Fibroblast of lung (primary cell): Measurements from ENCODE around the gene JMJD7.

Experiments used
- EZH2 ChIP-seq: IDR thresholded peaks from 2 replicates; pipeline ENCODE4 v1.5.1; 2012; ENCODE audit warnings: low read length, control low read depth, mild to moderate bottlenecking; ENCODE audit errors: missing control alignments
- TF ChIP-seq, protein P1 (sequence below), 2 donors: IDR thresholded peaks in 1 of 2; conservative IDR thresholded peaks in 1 of 2; 1 replicate in 1 of 2; 2 replicates in 1 of 2; pipeline ENCODE4 v1.5.1; 2011 to 2012; ENCODE audit warnings: low read length in 2 of 2, control low read depth in 1 of 2, inconsistent platforms in 1 of 2, low read depth in 1 of 2, mild to moderate bottlenecking in 1 of 2

DNA sequence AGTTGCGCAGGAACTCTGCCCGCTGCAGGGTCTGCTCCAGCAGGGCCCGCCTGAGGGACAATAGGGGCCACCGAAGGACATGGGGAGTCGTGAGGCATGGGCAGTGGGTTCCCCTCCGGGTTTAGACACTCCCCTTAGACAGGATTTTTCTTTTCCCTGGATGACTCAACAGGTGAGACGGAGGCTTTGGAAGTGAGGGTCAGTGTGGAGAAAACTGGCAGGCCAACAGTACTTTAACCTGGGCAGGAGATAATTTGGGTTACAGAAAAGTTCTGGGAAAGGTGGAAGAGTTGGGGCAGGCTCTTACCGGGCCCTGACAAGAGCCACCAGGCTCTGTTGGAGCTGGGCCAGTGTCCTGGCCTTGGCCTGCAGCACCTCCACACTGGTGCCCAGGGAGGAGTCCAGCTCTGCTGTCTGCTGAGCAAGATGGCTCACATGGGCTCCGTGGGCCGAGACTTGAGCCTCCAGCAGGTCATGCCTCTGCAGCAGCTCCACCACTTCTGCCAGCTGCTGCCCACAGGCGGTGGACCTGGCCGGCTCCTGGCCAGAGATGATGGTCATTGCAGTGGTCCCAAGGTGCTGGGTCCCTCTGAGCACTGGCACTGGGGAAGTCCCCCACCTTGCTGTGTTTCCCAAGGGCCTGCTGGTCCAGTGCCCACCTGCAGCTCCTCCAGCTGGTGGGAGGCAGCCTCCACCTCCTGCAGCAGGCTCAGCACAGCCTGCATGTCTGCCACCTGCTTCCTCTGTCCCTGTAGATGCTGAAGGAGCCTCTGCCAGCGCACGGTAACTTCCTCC, 55.0 kb downstream of the JMJD7 start:
- TF ChIP-seq, protein P1, sequence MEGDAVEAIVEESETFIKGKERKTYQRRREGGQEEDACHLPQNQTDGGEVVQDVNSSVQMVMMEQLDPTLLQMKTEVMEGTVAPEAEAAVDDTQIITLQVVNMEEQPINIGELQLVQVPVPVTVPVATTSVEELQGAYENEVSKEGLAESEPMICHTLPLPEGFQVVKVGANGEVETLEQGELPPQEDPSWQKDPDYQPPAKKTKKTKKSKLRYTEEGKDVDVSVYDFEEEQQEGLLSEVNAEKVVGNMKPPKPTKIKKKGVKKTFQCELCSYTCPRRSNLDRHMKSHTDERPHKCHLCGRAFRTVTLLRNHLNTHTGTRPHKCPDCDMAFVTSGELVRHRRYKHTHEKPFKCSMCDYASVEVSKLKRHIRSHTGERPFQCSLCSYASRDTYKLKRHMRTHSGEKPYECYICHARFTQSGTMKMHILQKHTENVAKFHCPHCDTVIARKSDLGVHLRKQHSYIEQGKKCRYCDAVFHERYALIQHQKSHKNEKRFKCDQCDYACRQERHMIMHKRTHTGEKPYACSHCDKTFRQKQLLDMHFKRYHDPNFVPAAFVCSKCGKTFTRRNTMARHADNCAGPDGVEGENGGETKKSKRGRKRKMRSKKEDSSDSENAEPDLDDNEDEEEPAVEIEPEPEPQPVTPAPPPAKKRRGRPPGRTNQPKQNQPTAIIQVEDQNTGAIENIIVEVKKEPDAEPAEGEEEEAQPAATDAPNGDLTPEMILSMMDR (conservative IDR thresholded peaks at IDR 0.05 in 1 of 2, IDR thresholded peaks at IDR 0.05 in 1 of 2; ENCODE audit: low read depth in 1 of 2, low read length in 2 of 2): no peak
- TF ChIP-seq EZH2: no peak
